ENCODE measurements around the gene CHAF1A.

The CHAF1A gene

GRCh38 chr19:4360641-4361151 lies 41.7 kb upstream of the CHAF1A start:
- Histone ChIP-seq H3K9ac (ENCODE audit: low read depth, low read length) (no peak overlapping the region), H3K4me2 (ENCODE audit: insufficient read depth, low read length) (no peak overlapping the region), H2AFZ (ENCODE audit: low read depth, low read length) (no peak overlapping the region), H3K27ac (ENCODE audit: low read length) (no peak overlapping the region), H3K79me2 (ENCODE audit: insufficient read depth, low read length) (no peaks in the 10 kb centered on the region), H3K27me3 (ENCODE audit: insufficient read depth, low read length, poor library complexity) (no peaks in the 10 kb centered on the region), H3K36me3 (ENCODE audit: insufficient read depth, low read length) (peaks cover 84% of the 10 kb centered on the region), H3K4me3 (ENCODE audit: low read depth in 1 of 2, low read length in 2 of 2) (no peak overlapping the region), H4K20me1 (ENCODE audit: insufficient read depth, low read length) (peaks cover 24% of the 10 kb centered on the region), H3K9me3 (ENCODE audit: insufficient read depth, low read length, severe bottlenecking) (no peaks in the 10 kb centered on the region), H3K4me1 (ENCODE audit: insufficient read depth, low read length) (no peaks in the 10 kb centered on the region)
- TF ChIP-seq EZH2 (IDR thresholded peaks at IDR 0.05; ENCODE audit: borderline replicate concordance, low read depth, low read length, severe bottlenecking): no peak
- no peak for TF ChIP-seq CTCF (IDR thresholded peaks at IDR 0.05; ENCODE audit: borderline replicate concordance, extremely low read depth, low read length, poor library complexity, severe bottlenecking)
- DNase-seq (no peak), ATAC-seq (ENCODE audit: insufficient read depth, low read depth) (no peak)

GRCh38 chr19:4361152-4362046 lies 41.0 kb upstream of the CHAF1A start:
- Histone ChIP-seq H3K79me2 (ENCODE audit: insufficient read depth, low read length) (no peaks in the 10 kb centered on the region), H3K4me2 (ENCODE audit: insufficient read depth, low read length) (no peak overlapping the region)

DNA sequence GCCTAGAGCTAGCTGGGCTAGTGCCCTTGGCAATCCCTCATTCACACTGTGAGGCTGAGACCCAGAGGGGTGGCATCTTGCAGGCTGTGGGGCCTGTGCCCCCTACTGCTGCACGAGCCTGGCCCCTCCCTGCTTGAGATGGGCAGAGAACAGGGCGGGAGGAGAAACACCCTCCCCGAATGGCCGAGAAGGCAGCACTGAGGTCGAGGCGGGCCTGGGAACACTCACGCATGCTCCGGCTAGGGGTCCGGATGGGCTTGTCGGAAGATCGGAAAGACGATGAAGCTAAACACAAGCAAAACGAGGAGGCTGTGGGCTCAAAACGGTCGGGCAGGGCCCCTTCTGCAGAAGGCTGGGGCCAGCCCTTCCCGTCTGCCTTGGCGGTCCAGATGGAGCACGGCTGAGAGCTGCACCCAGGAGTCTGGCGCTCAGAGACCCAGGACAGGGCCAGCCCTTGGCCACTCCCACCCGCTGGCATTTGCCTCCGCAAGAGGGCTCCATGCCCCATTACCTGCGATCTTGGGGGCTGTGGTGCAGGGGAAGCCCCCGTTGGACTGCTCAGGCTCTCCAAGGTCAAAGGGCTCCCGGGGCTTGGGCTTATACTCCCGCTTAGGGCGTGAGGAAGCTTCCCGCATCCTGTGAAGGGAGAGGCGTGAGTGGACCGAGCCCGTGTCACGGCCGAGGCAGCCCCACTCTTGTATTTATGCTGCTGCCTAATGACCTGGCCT lies 40.2 kb upstream of the CHAF1A start:
- DNase-seq (no peak), ATAC-seq (ENCODE audit: insufficient read depth, low read depth) (no peak)
- Histone ChIP-seq H3K79me2 (ENCODE audit: insufficient read depth, low read length) (peaks cover 1% of the 10 kb centered on the region), H3K4me3 (ENCODE audit: low read depth in 1 of 2, low read length in 2 of 2) (no peak overlapping the region), H3K9me3 (ENCODE audit: insufficient read depth, low read length, severe bottlenecking) (no peaks in the 10 kb centered on the region), H3K4me1 (ENCODE audit: insufficient read depth, low read length) (no peaks in the 10 kb centered on the region), H3K27me3 (ENCODE audit: insufficient read depth, low read length, poor library complexity) (no peaks in the 10 kb centered on the region), H4K20me1 (ENCODE audit: insufficient read depth, low read length) (peaks cover 37% of the 10 kb centered on the region), H2AFZ (ENCODE audit: low read depth, low read length) (no peak overlapping the region), H3K36me3 (ENCODE audit: insufficient read depth, low read length) (peaks cover 89% of the 10 kb centered on the region), H3K4me2 (ENCODE audit: insufficient read depth, low read length) (no peak overlapping the region), H3K9ac (ENCODE audit: low read depth, low read length) (no peak overlapping the region), H3K27ac (ENCODE audit: low read length) (no peak overlapping the region)
- no peak for TF ChIP-seq CTCF (IDR thresholded peaks at IDR 0.05; ENCODE audit: borderline replicate concordance, extremely low read depth, low read length, poor library complexity, severe bottlenecking)
- TF ChIP-seq EZH2 (IDR thresholded peaks at IDR 0.05; ENCODE audit: borderline replicate concordance, low read depth, low read length, severe bottlenecking): no peak

More at GRCh38 chr19:4361152-4362046, 41.0 kb upstream of the CHAF1A start:
- H3K27ac ChIP-seq (ENCODE audit: low read length): no peak overlapping the region
- peaks cover 87% of the 10 kb centered on the region for H3K36me3 ChIP-seq (ENCODE audit: insufficient read depth, low read length)
- no peaks in the 10 kb centered on the region for H3K9me3 ChIP-seq (ENCODE audit: insufficient read depth, low read length, severe bottlenecking)
- ATAC-seq (ENCODE audit: insufficient read depth, low read depth) (no peak), DNase-seq (no peak)
- no peak for TF ChIP-seq CTCF (IDR thresholded peaks at IDR 0.05; ENCODE audit: borderline replicate concordance, extremely low read depth, low read length, poor library complexity, severe bottlenecking)
- no peak for TF ChIP-seq EZH2 (IDR thresholded peaks at IDR 0.05; ENCODE audit: borderline replicate concordance, low read depth, low read length, severe bottlenecking)
- no peak overlapping the region for H2AFZ ChIP-seq (ENCODE audit: low read depth, low read length)
- no peak overlapping the region for H3K4me3 ChIP-seq (ENCODE audit: low read depth in 1 of 2, low read length in 2 of 2)
- peaks cover 29% of the 10 kb centered on the region for H4K20me1 ChIP-seq (ENCODE audit: insufficient read depth, low read length)
- no peak overlapping the region for H3K9ac ChIP-seq (ENCODE audit: low read depth, low read length)
- no peaks in the 10 kb centered on the region for H3K27me3 ChIP-seq (ENCODE audit: insufficient read depth, low read length, poor library complexity)
- H3K4me1 ChIP-seq (ENCODE audit: insufficient read depth, low read length): no peaks in the 10 kb centered on the region
